ENCODE measurements around the gene PET117. TPM values are rescaled to one million over a fixed set of nuclear protein-coding genes. Genes with fewer than 3 reads are reported as not detected.

PET117 gene
- total and polyA plus RNA-seq, 2 donors (not counting 1 experiment from before 2014, with no cell fraction given), result 2.1 to 13.0 TPM

DNA sequence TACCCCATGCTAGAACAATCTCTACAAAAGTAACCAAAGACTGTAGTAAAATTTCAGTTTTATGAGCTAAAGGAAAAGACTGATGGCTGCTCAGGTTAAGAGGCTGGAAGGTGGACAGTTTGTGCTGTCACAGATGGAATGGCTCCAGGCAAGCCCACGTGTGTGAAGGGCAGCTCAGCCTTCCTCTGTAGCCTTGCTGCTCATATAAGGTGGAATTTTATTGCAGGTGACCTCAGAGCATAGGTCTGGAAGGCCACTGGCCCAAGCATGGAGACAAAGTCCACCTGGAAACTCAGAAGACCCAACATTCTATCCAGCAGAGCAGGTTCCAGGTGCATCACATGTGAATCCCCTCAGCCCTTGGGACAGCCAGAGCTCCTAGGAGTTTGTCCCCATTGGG lies 53.6 kb downstream of the PET117 start:
- no peak for ATAC-seq (ENCODE audit: low read depth)
- H3K9me3 ChIP-seq (ENCODE audit: control extremely low read depth in 1 of 3, control insufficient read depth in 2 of 3, insufficient read depth in 1 of 3, low read length in 2 of 3), result no peaks in the 10 kb centered on the region
- no peak overlapping the region for H3K9ac ChIP-seq (ENCODE audit: low read length)
- H3K27me3 ChIP-seq (replicated peaks in 1 of 4; ENCODE audit: control extremely low read depth in 1 of 4, control insufficient read depth in 3 of 4, insufficient read depth in 4 of 4, low read length in 3 of 4), result no peaks in the 10 kb centered on the region
- Mint-ChIP-seq H3K27ac (no peak overlapping the region), H3K9me3 (ENCODE audit: insufficient read depth) (no peaks in the 10 kb centered on the region), H3K27me3 (no peaks in the 10 kb centered on the region), H3K4me1 (no peaks in the 10 kb centered on the region), H3K4me3 (no peak overlapping the region)
- H4K20me1 ChIP-seq (ENCODE audit: control insufficient read depth, insufficient read depth, low read length, poor library complexity, severe bottlenecking), result no peaks in the 10 kb centered on the region
- H3K27ac ChIP-seq (ENCODE audit: low read length in 2 of 2), result no peak overlapping the region
- TF ChIP-seq, protein P1, sequence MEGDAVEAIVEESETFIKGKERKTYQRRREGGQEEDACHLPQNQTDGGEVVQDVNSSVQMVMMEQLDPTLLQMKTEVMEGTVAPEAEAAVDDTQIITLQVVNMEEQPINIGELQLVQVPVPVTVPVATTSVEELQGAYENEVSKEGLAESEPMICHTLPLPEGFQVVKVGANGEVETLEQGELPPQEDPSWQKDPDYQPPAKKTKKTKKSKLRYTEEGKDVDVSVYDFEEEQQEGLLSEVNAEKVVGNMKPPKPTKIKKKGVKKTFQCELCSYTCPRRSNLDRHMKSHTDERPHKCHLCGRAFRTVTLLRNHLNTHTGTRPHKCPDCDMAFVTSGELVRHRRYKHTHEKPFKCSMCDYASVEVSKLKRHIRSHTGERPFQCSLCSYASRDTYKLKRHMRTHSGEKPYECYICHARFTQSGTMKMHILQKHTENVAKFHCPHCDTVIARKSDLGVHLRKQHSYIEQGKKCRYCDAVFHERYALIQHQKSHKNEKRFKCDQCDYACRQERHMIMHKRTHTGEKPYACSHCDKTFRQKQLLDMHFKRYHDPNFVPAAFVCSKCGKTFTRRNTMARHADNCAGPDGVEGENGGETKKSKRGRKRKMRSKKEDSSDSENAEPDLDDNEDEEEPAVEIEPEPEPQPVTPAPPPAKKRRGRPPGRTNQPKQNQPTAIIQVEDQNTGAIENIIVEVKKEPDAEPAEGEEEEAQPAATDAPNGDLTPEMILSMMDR (IDR thresholded peaks at IDR 0.05), result no peak
- TF ChIP-seq EZH2 (IDR thresholded peaks at IDR 0.05; ENCODE audit: borderline replicate concordance, insufficient read depth, low read depth, low read length, poor library complexity, severe bottlenecking), result no peak
- no peak overlapping the region for H3K4me2 ChIP-seq (replicated peaks; ENCODE audit: low read depth, low read length, poor library complexity, severe bottlenecking)
- no peak for DNase-seq
- no peaks in the 10 kb centered on the region for H3K4me1 ChIP-seq (ENCODE audit: control insufficient read depth in 2 of 2, insufficient read depth in 2 of 2, low read length in 2 of 2)
- H2AFZ ChIP-seq (ENCODE audit: insufficient read depth, low read depth, low read length, poor library complexity, severe bottlenecking), result no peak overlapping the region
- intact Hi-C loops (cut with micrococcal nuclease), result no loop called here
- WGBS (ENCODE audit: insufficient coverage), result 89% methylated on average over 1 of the region's 1 CpG
- CTCF ChIA-PET, result interaction anchor here (0.6 kb wide), 1 partner anchor 225 kb away, joined by 3 read pairs; no protein-coding TSS in a partner anchor
- no peaks in the 10 kb centered on the region for H3K79me2 ChIP-seq (ENCODE audit: control insufficient read depth, insufficient read depth, low read length)
- POLR2A ChIA-PET, result no interaction called here
- H3K4me3 ChIP-seq (ENCODE audit: control extremely low read depth in 1 of 5, extremely low read depth in 1 of 5, insufficient read depth in 1 of 5, low read depth in 2 of 5, low read length in 4 of 5), result no peak overlapping the region
- H3K36me3 ChIP-seq (replicated peaks in 1 of 2; ENCODE audit: control extremely low read depth in 1 of 2, control insufficient read depth in 1 of 2, extremely low read depth in 1 of 2, insufficient read depth in 2 of 2, low read length in 1 of 2), result peaks cover 8 to 19% of the 10 kb centered on the region in 2 experiments

Small RNA genes within 50 kb of the gene (small RNA-seq; reads per million reads assigned to genes)
- gene RF00019 (ENCODE audit: insufficient read length, low read depth, low replicate concordance) (not detected), gene RNU7-137P (ENCODE audit: insufficient read length, low read depth, low replicate concordance) (not detected)

Other genes starting within 250 kb of the PET117 start
- gene SNX5, start 169.1 kb upstream of the PET117 start, total RNA-seq, result 119 and 128 TPM in 2 replicates
- gene SNX5, start 169.1 kb upstream of the PET117 start, polyA plus RNA-seq, result 97.8 and 136 TPM in 2 replicates
- gene MGME1, start 168.8 kb upstream of the PET117 start, total RNA-seq, result 33.2 and 33.3 TPM in 2 replicates
- 29.8 and 35.4 TPM in 2 replicates for gene MGME1, start 168.8 kb upstream of the PET117 start, polyA plus RNA-seq
- gene OVOL2, start 79.9 kb upstream of the PET117 start, total RNA-seq, result not detected in 2 replicates
- gene OVOL2, start 79.9 kb upstream of the PET117 start, polyA plus RNA-seq, result not detected in 2 replicates
- gene KAT14, start within 50 bp of the PET117 start, total RNA-seq, result 15.1 and 15.5 TPM in 2 replicates
- 7.9 and 9.9 TPM in 2 replicates for gene KAT14, start within 50 bp of the PET117 start, polyA plus RNA-seq
- gene ZNF133, start 150.7 kb downstream of the PET117 start, total RNA-seq, result 13.6 and 14.9 TPM in 2 replicates
- gene ZNF133, start 150.7 kb downstream of the PET117 start, polyA plus RNA-seq, result 13.7 and 14.2 TPM in 2 replicates

Measured in B cell (primary cell).